Measurements from ENCODE around the gene MOG.

GRCh38 chr6:29667158-29667557 is 10.3 kb downstream of the MOG start:
- no peak for TF ChIP-seq CTCF (IDR thresholded peaks at IDR 0.05)
- TF ChIP-seq ZFX (IDR thresholded peaks at IDR 0.05; ENCODE audit: borderline replicate concordance), result no peak

Data from 22Rv1 (cell line).